ENCODE data around the gene EMD.

DNA sequence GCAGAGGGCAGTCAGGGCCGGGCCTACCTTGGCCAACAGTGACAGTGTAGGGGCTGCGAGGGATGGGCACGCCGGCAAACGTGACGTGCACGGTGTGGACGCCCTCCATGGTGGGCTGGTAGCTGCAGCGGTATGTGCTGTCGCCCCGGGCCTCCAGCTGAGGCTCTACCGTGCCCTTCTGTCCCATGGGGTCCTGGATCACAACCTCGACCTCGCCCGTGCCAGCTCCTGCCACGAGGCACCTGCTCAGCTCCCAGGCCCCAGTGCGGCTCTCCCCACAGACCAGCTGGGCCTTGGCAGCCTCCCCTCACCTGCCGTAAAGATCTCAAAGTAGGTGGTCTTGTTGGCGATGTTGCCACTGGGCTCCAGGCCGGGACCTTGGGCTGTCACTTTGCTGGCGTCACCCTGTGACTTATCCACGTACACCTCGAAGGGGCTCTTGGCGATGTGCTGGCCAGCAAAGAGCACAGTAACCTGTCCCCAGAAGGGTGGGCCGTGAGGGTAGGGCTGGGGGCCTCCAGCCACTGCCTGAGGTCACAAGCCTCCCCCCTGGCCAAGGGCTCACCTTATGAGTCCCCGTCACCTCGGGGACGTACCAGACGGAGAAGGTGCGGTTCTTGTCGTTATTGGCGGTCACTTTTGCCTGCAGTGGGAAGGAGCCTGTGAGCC, 13.0 kb upstream of the EMD start:
- TF ChIP-seq, protein P1, sequence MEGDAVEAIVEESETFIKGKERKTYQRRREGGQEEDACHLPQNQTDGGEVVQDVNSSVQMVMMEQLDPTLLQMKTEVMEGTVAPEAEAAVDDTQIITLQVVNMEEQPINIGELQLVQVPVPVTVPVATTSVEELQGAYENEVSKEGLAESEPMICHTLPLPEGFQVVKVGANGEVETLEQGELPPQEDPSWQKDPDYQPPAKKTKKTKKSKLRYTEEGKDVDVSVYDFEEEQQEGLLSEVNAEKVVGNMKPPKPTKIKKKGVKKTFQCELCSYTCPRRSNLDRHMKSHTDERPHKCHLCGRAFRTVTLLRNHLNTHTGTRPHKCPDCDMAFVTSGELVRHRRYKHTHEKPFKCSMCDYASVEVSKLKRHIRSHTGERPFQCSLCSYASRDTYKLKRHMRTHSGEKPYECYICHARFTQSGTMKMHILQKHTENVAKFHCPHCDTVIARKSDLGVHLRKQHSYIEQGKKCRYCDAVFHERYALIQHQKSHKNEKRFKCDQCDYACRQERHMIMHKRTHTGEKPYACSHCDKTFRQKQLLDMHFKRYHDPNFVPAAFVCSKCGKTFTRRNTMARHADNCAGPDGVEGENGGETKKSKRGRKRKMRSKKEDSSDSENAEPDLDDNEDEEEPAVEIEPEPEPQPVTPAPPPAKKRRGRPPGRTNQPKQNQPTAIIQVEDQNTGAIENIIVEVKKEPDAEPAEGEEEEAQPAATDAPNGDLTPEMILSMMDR (IDR thresholded peaks at IDR 0.05; ENCODE audit: low read length) = no peak
- no peak for TF ChIP-seq EZH2phosphoT487 (IDR thresholded peaks at IDR 0.05; ENCODE audit: low read length)

Data from MM.1S (cell line).